K562 (cell line): Measurements from ENCODE around the gene CPT1B. TPM values are rescaled to one million over a fixed set of nuclear protein-coding genes. Genes with fewer than 3 reads are reported as not detected.

Experiments used
- ATAC-seq: fragments of 200-7000 bp; cut with Tn5 transposase; 3 replicates; pipeline ENCODE4 v1.9.1; 2020; ENCODE audit warnings: moderate library complexity
- BruUV-seq: library from RNA; stranded (reverse); fragments of 400-500 nt; replicated peaks from 2 replicates; lab custom pipeline; 2021; lab: Mats Ljungman, UMichigan
- CTCF ChIA-PET: fragments of 300-600 bp; formaldehyde crosslinking; extraction: SDS; loops from one replicate; lab custom pipeline; 2021; ENCODE audit warnings: low intra/inter-chr PET ratio; lab: Yijun Ruan, JAX
- POLR2A ChIA-PET: fragments of 300-600, 350-650 bp; sonication (Branson Sonifier 250); formaldehyde crosslinking; extraction: SDS; loops from one replicate; lab custom pipeline; 2021; ENCODE audit warnings: antibody characterized with exemption, inconsistent platforms; lab: Yijun Ruan, JAX
- DNase-seq, 4 experiments: peaks; one replicate each; pipeline versions ENCODE4 v3.0.0 to v3.0.0-alpha.2; 2011 to 2018; ENCODE audit warnings: low spot score in 3 of 4, mixed read lengths in 3 of 4; ENCODE audit errors: extremely low read depth in 1 of 4
- FAIRE-seq: peaks from 2 replicates; lab custom pipeline; 2011; peaks lifted over from hg19 to GRCh38; lab: Jason Lieb, UNC
- H2AFZ ChIP-seq: 2 replicates; pipeline ENCODE4 v1.6.0; 2011; ENCODE audit warnings: low read depth, low read length, control low read depth, inconsistent platforms
- H3K27ac ChIP-seq: fragments of 200-600 bp; 3 replicates; pipeline ENCODE4 v1.8.0; 2011; ENCODE audit warnings: low read depth, mild to moderate bottlenecking, control low read depth, inconsistent platforms, low read length, moderate library complexity, mixed read lengths; ENCODE audit errors: extremely low read depth
- H3K27me3 ChIP-seq, 2 experiments: fragments of 300-600 bp in 1 of 2; 2 replicates in 1 of 2; 3 replicates in 1 of 2; pipeline versions ENCODE4 v1.6.0 to v1.8.0; 2011; ENCODE audit warnings: inconsistent platforms in 2 of 2, low read length in 2 of 2, mild to moderate bottlenecking in 1 of 2, mixed read lengths in 1 of 2, moderate library complexity in 1 of 2; ENCODE audit not compliant: control insufficient read depth in 2 of 2, insufficient read depth in 2 of 2
- H3K36me3 ChIP-seq: fragments of 300-600 bp; 3 replicates; pipeline ENCODE4 v1.8.0; 2011; ENCODE audit warnings: mild to moderate bottlenecking, low read length, inconsistent platforms; ENCODE audit not compliant: control insufficient read depth, insufficient read depth
- H3K4me1 ChIP-seq, 2 experiments: fragments of 200-600 bp in 1 of 2; replicated peaks in 1 of 2; 2 replicates in 1 of 2; 3 replicates in 1 of 2; pipeline versions ENCODE4 v1.5.1 to v1.8.0; 2011; ENCODE audit warnings: inconsistent platforms in 2 of 2, low read length in 2 of 2, mild to moderate bottlenecking in 1 of 2, mixed read lengths in 1 of 2, moderate library complexity in 1 of 2; ENCODE audit not compliant: control insufficient read depth in 2 of 2, insufficient read depth in 2 of 2
- H3K4me2 ChIP-seq: 2 replicates; pipeline ENCODE4 v1.6.1; 2011; ENCODE audit warnings: low read length, control low read depth, inconsistent platforms, mixed read lengths; ENCODE audit not compliant: insufficient read depth
- H3K4me3 ChIP-seq: fragments of 200-600 bp; sonication (generic), shearing (Covaris generic); 2 replicates; pipeline ENCODE4 v1.5.1; 2016; ENCODE audit warnings: control low read depth, inconsistent platforms
- H3K79me2 ChIP-seq: fragments of 200-600 bp; 3 replicates; pipeline ENCODE4 v1.8.0; 2011; ENCODE audit warnings: low read length, inconsistent platforms; ENCODE audit not compliant: control insufficient read depth, insufficient read depth
- H3K9ac ChIP-seq, 2 experiments: 2 replicates each; pipeline versions ENCODE4 v1.6.0 to v1.6.1; 2011; ENCODE audit warnings: low read depth in 2 of 2, low read length in 2 of 2, control low read depth in 1 of 2, inconsistent platforms in 1 of 2, mild to moderate bottlenecking in 1 of 2, mixed read lengths in 1 of 2; ENCODE audit not compliant: insufficient read depth in 1 of 2
- H3K9me1 ChIP-seq: one replicate; pipeline ENCODE4 v1.6.0; 2011; ENCODE audit warnings: inconsistent platforms, mild to moderate bottlenecking, low read length, moderate library complexity; ENCODE audit not compliant: control insufficient read depth, insufficient read depth
- H3K9me3 ChIP-seq: replicated peaks from 2 replicates; pipeline ENCODE4 v1.5.1; 2011; ENCODE audit warnings: low read depth, low read length, inconsistent platforms; ENCODE audit not compliant: control insufficient read depth, insufficient read depth
- H4K20me1 ChIP-seq: replicated peaks from 2 replicates; pipeline ENCODE4 v1.6.1; 2011; ENCODE audit warnings: low read length, inconsistent platforms, mixed read lengths; ENCODE audit not compliant: control insufficient read depth, insufficient read depth
- AFF1 ChIP-seq, 2 experiments: fragments of 450-650 bp; IDR thresholded peaks; 2 replicates each; pipeline ENCODE4 v1.6.1; 2018; ENCODE audit warnings: mild to moderate bottlenecking in 2 of 2, low read depth in 1 of 2; ENCODE audit not compliant: partially characterized antibody in 2 of 2
- ARNT ChIP-seq, 2 experiments: fragments of 450-650 bp; IDR thresholded peaks; 2 replicates each; pipeline ENCODE4 v1.6.1; 2016; ENCODE audit warnings: mild to moderate bottlenecking in 1 of 2
- ATF7 ChIP-seq: fragments of 450-650 bp; IDR thresholded peaks from 2 replicates; pipeline ENCODE4 v1.7.1; 2014; ENCODE audit warnings: mild to moderate bottlenecking, moderate library complexity
- CTCFL ChIP-seq: IDR thresholded peaks from 2 replicates; pipeline ENCODE4 v1.6.1; 2011; ENCODE audit warnings: borderline replicate concordance, low read depth, mild to moderate bottlenecking, moderate library complexity, low read length; ENCODE audit not compliant: insufficient read depth, poor library complexity, severe bottlenecking
- KDM4B ChIP-seq, 2 experiments: fragments of 450-650 bp in 1 of 2; sonication (generic) in 1 of 2; IDR thresholded peaks; 2 replicates each; pipeline ENCODE4 v1.6.1; 2016 to 2017; ENCODE audit warnings: borderline replicate concordance in 2 of 2, antibody characterized with exemption in 1 of 2, low read depth in 1 of 2, mild to moderate bottlenecking in 1 of 2
- NKRF ChIP-seq: fragments of 450-650 bp; IDR thresholded peaks from 2 replicates; pipeline ENCODE4 v1.6.1; 2016; ENCODE audit warnings: borderline replicate concordance
- SRSF1 ChIP-seq: fragments of 200-400 bp; formaldehyde crosslinking; IDR thresholded peaks from 2 replicates; pipeline ENCODE4 v1.6.1; 2017; ENCODE audit warnings: mild to moderate bottlenecking, low read depth, low read length, moderate library complexity
- U2AF1 ChIP-seq: fragments of 200-400 bp; formaldehyde crosslinking; optimal IDR thresholded peaks from 2 replicates; pipeline ENCODE3; 2017; ENCODE audit warnings: mild to moderate bottlenecking, low read depth, low read length, moderate library complexity
- WHSC1 ChIP-seq: IDR thresholded peaks from one replicate; pipeline ENCODE4 v1.6.1; 2012; ENCODE audit warnings: low read length, control low read depth, inconsistent platforms
- WGBS: fragments of 100-300 bp; shearing (Covaris generic); methylation state at CpG from one replicate; pipeline ENCODE4 v1.1.6; 2016; ENCODE audit warnings: low coverage, mixed read lengths; ENCODE audit not compliant: insufficient coverage; ENCODE audit errors: missing lambda C conversion rate; 5-methylcytosine and 5-hydroxymethylcytosine counted together
- in situ Hi-C: fragments of 300-500 bp; cut with MboI; formaldehyde crosslinking; loops from 4 replicates; pipeline ENCODE4 v1.15.0; 2018; ENCODE audit warnings: inconsistent platforms, mixed read lengths
- intact Hi-C: fragments of 100-400 bp; cut with micrococcal nuclease; formaldehyde crosslinking; loops from 2 replicates; pipeline ENCODE4 v1.14.2; 2022
- polyA plus RNA-seq, 8 experiments: library from polyadenylated mRNA; depleted of rRNA in 4 of 8; stranded (reverse) in 5 of 8; unstranded in 3 of 8; fragments of >200 nt; fragmentation: Nextera tagmentation in 2 of 8; fragmentation: Illumina TruSeq in 1 of 8; extraction: Ambion mirVana in 2 of 8; extraction: Trizol in 1 of 8; gene quantifications; 2 replicates each; pipeline versions ENCODE4 v1.2.1 to v1.2.3, GENCODE V29; 2011 to 2014; ENCODE audit warnings: inconsistent platforms in 1 of 8, missing spikeins in 1 of 8
- total RNA-seq, 7 experiments: library from RNA; depleted of rRNA in 6 of 7; stranded (reverse); fragments of >200 nt in 6 of 7; fragmentation: Illumina TruSeq in 2 of 7; extraction: Trizol in 2 of 7; gene quantifications; 2 replicates each; pipeline versions ENCODE4 v1.2.1 to v1.2.3, GENCODE V29; 2011 to 2021; ENCODE audit warnings: low replicate concordance in 1 of 7

The CPT1B gene
- total and polyA plus RNA-seq, 9 of the 15 experiments (the other 6 are each of a cell fraction or from before 2014, with no cell fraction given): 0.35 to 6.1 (median 2.6) TPM

- CTCF ChIA-PET: no interaction called here
- in situ Hi-C loops: loop anchor here (5.0 kb wide), 1 partner anchor 33 kb away; the partner anchor contains the start of gene CPT1B
- Histone ChIP-seq H2AFZ (no peak overlapping the region), H3K27ac (no peak overlapping the region), H3K4me2 (no peak overlapping the region), H3K27me3 (peaks cover 21 to 60% of the 10 kb centered on the region in 2 experiments), H3K36me3 (no peaks in the 10 kb centered on the region), H3K9me1 (no peaks in the 10 kb centered on the region), H3K9me3 (no peaks in the 10 kb centered on the region), H3K4me3 (no peak overlapping the region), H3K79me2 (no peaks in the 10 kb centered on the region), H3K9ac (no peak overlapping the region; a peak in 1 of 4 replicates), H4K20me1 (no peaks in the 10 kb centered on the region), H3K4me1 (peaks cover 13 to 19% of the 10 kb centered on the region in 2 experiments; a peak in 4 of 5 replicates)
- POLR2A ChIA-PET: no interaction called here
- DNase-seq (peak in 1 of 4 experiments; percentile 1), ATAC-seq (no peak), FAIRE-seq (no peak)
- TF ChIP-seq AFF1 (IDR thresholded peaks at IDR 0.05; ENCODE audit: low read depth in 1 of 2, partially characterized antibody in 2 of 2) (no peak), SRSF1 (no peak), KDM4B (IDR thresholded peaks at IDR 0.05; ENCODE audit: borderline replicate concordance in 2 of 2, low read depth in 1 of 2) (no peak), NKRF (no peak), ATF7 (no peak), ARNT (IDR thresholded peaks at IDR 0.05) (no peak), U2AF1 (no peak), CTCFL (no peak), WHSC1 (no peak)
- no TSS peak for BruUV-seq
- 2% methylated on average over 11 of the region's 17 CpGs for WGBS
- intact Hi-C loops: no loop called here
Measured at GRCh38 chr22:50610581-50610980, 32.4 kb upstream of the CPT1B start.
